ENCODE data around the gene GABRB1. TPM values are rescaled to one million over a fixed set of nuclear protein-coding genes. Genes with fewer than 3 reads are reported as not detected.

The GABRB1 gene
- total and polyA plus RNA-seq, 2 of the 8 experiments (the other 6 are each of a cell fraction or from before 2014, with no cell fraction given), result 0.22 to 0.38 TPM

DNA sequence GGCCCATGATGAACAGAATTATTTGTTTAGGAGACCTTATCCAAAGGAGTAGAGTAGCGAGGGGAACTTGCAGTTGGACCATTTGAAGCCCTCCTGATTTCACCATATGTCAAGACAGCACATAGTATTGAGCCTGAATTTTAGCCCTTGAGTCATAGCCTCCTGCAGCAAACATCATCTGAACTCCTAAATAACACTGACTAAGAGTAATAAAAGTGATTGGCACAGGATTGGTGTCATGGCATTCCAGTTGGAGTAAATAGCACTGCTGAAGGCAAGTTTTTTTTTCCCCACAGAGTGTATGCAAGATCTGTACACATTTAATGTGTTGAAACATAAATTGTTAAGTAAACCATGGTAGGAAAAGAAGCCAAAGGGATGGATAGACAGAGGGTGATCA is 343.1 kb downstream of the GABRB1 start:
- no peak for DNase-seq (ENCODE audit: low read depth in 1 of 2, low spot score in 2 of 2)
- no peaks in the 10 kb centered on the region for H3K79me1 ChIP-seq (ENCODE audit: low read depth, low read length)
- no peaks in the 10 kb centered on the region for H3K4me1 ChIP-seq (replicated peaks in 1 of 4; ENCODE audit: control insufficient read depth in 3 of 4, insufficient read depth in 4 of 4, low read length in 3 of 4)
- no peak overlapping the region for H4K91ac ChIP-seq (replicated peaks; ENCODE audit: insufficient read length, low read length)
- H3K23ac ChIP-seq (ENCODE audit: insufficient read length), result no peak overlapping the region
- no peak overlapping the region for H3K27ac ChIP-seq (ENCODE audit: low read depth, low read length)
- H2BK5ac ChIP-seq (ENCODE audit: low read depth, low read length), result no peak overlapping the region
- H3K14ac ChIP-seq (ENCODE audit: insufficient read length), result no peak overlapping the region
- no peak for FAIRE-seq
- no peak overlapping the region for H2BK15ac ChIP-seq (ENCODE audit: low read length)
- no peak overlapping the region for H2BK12ac ChIP-seq (ENCODE audit: low read depth, low read length)
- ChIA-PET CTCF (ENCODE audit: partially characterized antibody) (interaction anchor here (0.6 to 1.2 kb wide), 2 partner anchors 16 to 717 kb away, joined by 3 read pairs; no protein-coding TSS in a partner anchor), POLR2A (ENCODE audit: partially characterized antibody) (no interaction called here)
- peaks cover 0 to 7% of the 10 kb centered on the region in 2 experiments; a peak in 1 of 4 replicates for H3K9me3 ChIP-seq (ENCODE audit: insufficient read depth in 2 of 2, low read depth in 1 of 2, low read length in 1 of 2)
- no peaks in the 10 kb centered on the region for H3K36me3 ChIP-seq (ENCODE audit: control insufficient read depth in 2 of 4, insufficient read depth in 4 of 4, low read length in 3 of 4)
- 100% methylated on average over 1 of the region's 1 CpG; no CpG with 5 or more reads in 1 of the 2 experiments for WGBS, 2 experiments (ENCODE audit: extremely low coverage in 1 of 2, insufficient coverage in 1 of 2, insufficient read length in 1 of 2, insufficient replicate concordance in 2 of 2, low coverage in 1 of 2, low lambda C conversion rate in 2 of 2, missing lambda C conversion rate in 1 of 2)
- no peak overlapping the region for H2BK120ac ChIP-seq (replicated peaks; ENCODE audit: low read depth, low read length)
- H3K79me2 ChIP-seq (ENCODE audit: control insufficient read depth in 1 of 2, insufficient read depth in 2 of 2, low read length in 2 of 2), result no peaks in the 10 kb centered on the region
- TF ChIP-seq SIX5 (IDR thresholded peaks at IDR 0.05; ENCODE audit: low read depth, low read length) (no peak), MAFK (IDR thresholded peaks at IDR 0.05; ENCODE audit: low read depth, low read length) (no peak), ASH2L (IDR thresholded peaks at IDR 0.05; ENCODE audit: low read length) (no peak), CEBPB (IDR thresholded peaks at IDR 0.05; ENCODE audit: low read depth, low read length) (no peak), SIRT6 (IDR thresholded peaks at IDR 0.05; ENCODE audit: low read length) (no peak), SP4 (IDR thresholded peaks at IDR 0.05; ENCODE audit: low read length) (no peak), RFX5 (IDR thresholded peaks at IDR 0.05; ENCODE audit: borderline replicate concordance, low read depth, low read length) (no peak), SP2 (IDR thresholded peaks at IDR 0.05; ENCODE audit: low read length) (no peak), NRF1 (IDR thresholded peaks at IDR 0.05; ENCODE audit: low read depth, low read length) (no peak), NANOG (IDR thresholded peaks at IDR 0.05; ENCODE audit: insufficient read depth, low read depth, low read length, poor library complexity, severe bottlenecking) (no peak), ZNF274 (IDR thresholded peaks at IDR 0.05; ENCODE audit: borderline replicate concordance, extremely low read depth, low read length) (no peak), BRCA1 (IDR thresholded peaks at IDR 0.05; ENCODE audit: low read depth, low read length) (no peak), KDM1A (IDR thresholded peaks at IDR 0.05; ENCODE audit: borderline replicate concordance, low read length) (no peak), CBX5 (IDR thresholded peaks at IDR 0.05; ENCODE audit: low read depth, low read length) (no peak), GABPA (IDR thresholded peaks at IDR 0.05; ENCODE audit: borderline replicate concordance, insufficient read depth, low read length) (no peak), SAP30 (IDR thresholded peaks at IDR 0.05; ENCODE audit: insufficient read depth, insufficient replicate concordance, low read length) (no peak)
- H3K56ac ChIP-seq (replicated peaks; ENCODE audit: insufficient read length, low read depth, low read length), result no peak overlapping the region
- H3K9ac ChIP-seq (replicated peaks in 1 of 4; ENCODE audit: extremely low read depth in 1 of 4, low read depth in 3 of 4, low read length in 3 of 4), result no peak overlapping the region
- H3K4me2 ChIP-seq (ENCODE audit: insufficient read depth in 1 of 2, low read depth in 2 of 2, low read length in 2 of 2), result no peak overlapping the region
- H2AFZ ChIP-seq (ENCODE audit: low read length), result no peak overlapping the region
- no peak overlapping the region for H2BK20ac ChIP-seq (ENCODE audit: low read length)
- H3K18ac ChIP-seq (ENCODE audit: extremely low read depth, low read length), result no peak overlapping the region
- H3K27me3 ChIP-seq (replicated peaks in 1 of 4; ENCODE audit: control insufficient read depth in 3 of 4, extremely low read depth in 1 of 4, insufficient read depth in 3 of 4, low read length in 3 of 4), result no peaks in the 10 kb centered on the region
- H3K4me3 ChIP-seq (ENCODE audit: extremely low read depth in 1 of 4, insufficient read depth in 2 of 4, low read depth in 3 of 4, low read length in 4 of 4), result no peak overlapping the region
- H3K4ac ChIP-seq (replicated peaks; ENCODE audit: insufficient read length, low read depth, low read length), result no peak overlapping the region
- no peak overlapping the region for H2AK5ac ChIP-seq (ENCODE audit: low read depth, low read length)
- H4K20me1 ChIP-seq (replicated peaks in 1 of 2; ENCODE audit: control insufficient read depth in 1 of 2, insufficient read depth in 2 of 2, low read length in 2 of 2), result no peaks in the 10 kb centered on the region
- H3K23me2 ChIP-seq (ENCODE audit: low read depth, low read length), result no peaks in the 10 kb centered on the region
- H4K8ac ChIP-seq (ENCODE audit: extremely low read depth, insufficient read depth, low read length), result no peak overlapping the region
- no peak overlapping the region for H4K5ac ChIP-seq (ENCODE audit: insufficient read length, low read depth, low read length)

All from H1 (cell line).